ENCODE data around the gene PRPF38B.
A peak's percentile ranks its signal among the peaks of the same experiment; 100 is the strongest.
"Not testable (repeated sequence)": the region's sequence is repeated elsewhere in the genome, so short reads cannot be mapped to it uniquely, and the experiment has no call there.

Gene PRPF38B

GRCh38 chr1:108679586-108680213 is 12.4 kb upstream of the PRPF38B start:
- peak overlapping the region; percentile 3 for H2AFZ ChIP-seq (ENCODE audit: low read depth, low read length, severe bottlenecking)
- H3K36me3 ChIP-seq (ENCODE audit: low read length): no peaks in the 10 kb centered on the region
- no peaks in the 10 kb centered on the region for H4K20me1 ChIP-seq (ENCODE audit: low read depth, low read length)
- H3K9ac ChIP-seq (ENCODE audit: low read length): no peak overlapping the region
- peak overlapping the region; percentile 9 for H3K4me2 ChIP-seq (ENCODE audit: low read depth, low read length, poor library complexity, severe bottlenecking)
- no peaks in the 10 kb centered on the region for H3F3A ChIP-seq (ENCODE audit: insufficient read depth)
- no peaks in the 10 kb centered on the region for H3K79me2 ChIP-seq (ENCODE audit: insufficient read depth, low read length)
- no peaks in the 10 kb centered on the region for H3K9me3 ChIP-seq (ENCODE audit: insufficient read depth, low read length)
- no peak for TF ChIP-seq EZH2phosphoT487 (conservative IDR thresholded peaks at IDR 0.05; ENCODE audit: low read length)
- TF ChIP-seq, protein P1, sequence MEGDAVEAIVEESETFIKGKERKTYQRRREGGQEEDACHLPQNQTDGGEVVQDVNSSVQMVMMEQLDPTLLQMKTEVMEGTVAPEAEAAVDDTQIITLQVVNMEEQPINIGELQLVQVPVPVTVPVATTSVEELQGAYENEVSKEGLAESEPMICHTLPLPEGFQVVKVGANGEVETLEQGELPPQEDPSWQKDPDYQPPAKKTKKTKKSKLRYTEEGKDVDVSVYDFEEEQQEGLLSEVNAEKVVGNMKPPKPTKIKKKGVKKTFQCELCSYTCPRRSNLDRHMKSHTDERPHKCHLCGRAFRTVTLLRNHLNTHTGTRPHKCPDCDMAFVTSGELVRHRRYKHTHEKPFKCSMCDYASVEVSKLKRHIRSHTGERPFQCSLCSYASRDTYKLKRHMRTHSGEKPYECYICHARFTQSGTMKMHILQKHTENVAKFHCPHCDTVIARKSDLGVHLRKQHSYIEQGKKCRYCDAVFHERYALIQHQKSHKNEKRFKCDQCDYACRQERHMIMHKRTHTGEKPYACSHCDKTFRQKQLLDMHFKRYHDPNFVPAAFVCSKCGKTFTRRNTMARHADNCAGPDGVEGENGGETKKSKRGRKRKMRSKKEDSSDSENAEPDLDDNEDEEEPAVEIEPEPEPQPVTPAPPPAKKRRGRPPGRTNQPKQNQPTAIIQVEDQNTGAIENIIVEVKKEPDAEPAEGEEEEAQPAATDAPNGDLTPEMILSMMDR (IDR thresholded peaks at IDR 0.05; ENCODE audit: insufficient read depth, low read length, poor library complexity, severe bottlenecking): no peak
- no peak overlapping the region for H3K4me3 ChIP-seq (ENCODE audit: insufficient read depth, low read length, poor library complexity, severe bottlenecking)
- no peaks in the 10 kb centered on the region for H3K27me3 ChIP-seq (ENCODE audit: low read length)
- no peaks in the 10 kb centered on the region for H3K9me2 ChIP-seq (replicated peaks; ENCODE audit: insufficient read depth, low read length)
- H3K27ac ChIP-seq (ENCODE audit: low read depth, low read length): no peak overlapping the region

GRCh38 chr1:108681701-108682100 is 10.4 kb upstream of the PRPF38B start:
- not testable (repeated sequence) for H2AFZ ChIP-seq (ENCODE audit: low read depth, low read length, severe bottlenecking); H4K20me1 ChIP-seq (ENCODE audit: low read depth, low read length); H3K79me2 ChIP-seq (ENCODE audit: insufficient read depth, low read length); H3K9ac ChIP-seq (ENCODE audit: low read length); H3K27ac ChIP-seq (ENCODE audit: low read depth, low read length); H3K9me3 ChIP-seq (ENCODE audit: insufficient read depth, low read length); H3F3A ChIP-seq (ENCODE audit: insufficient read depth); H3K27me3 ChIP-seq (ENCODE audit: low read length); H3K36me3 ChIP-seq (ENCODE audit: low read length); H3K4me3 ChIP-seq (ENCODE audit: insufficient read depth, low read length, poor library complexity, severe bottlenecking); H3K9me2 ChIP-seq (replicated peaks; ENCODE audit: insufficient read depth, low read length); H3K4me2 ChIP-seq (ENCODE audit: low read depth, low read length, poor library complexity, severe bottlenecking)

- H3K9me2 ChIP-seq (replicated peaks; ENCODE audit: insufficient read depth, low read length): no peaks in the 10 kb centered on the region
- TF ChIP-seq, protein P1 (IDR thresholded peaks at IDR 0.05; ENCODE audit: insufficient read depth, low read length, poor library complexity, severe bottlenecking): no peak
- no peak for TF ChIP-seq EZH2phosphoT487 (conservative IDR thresholded peaks at IDR 0.05; ENCODE audit: low read length)
- H2AFZ ChIP-seq (ENCODE audit: low read depth, low read length, severe bottlenecking): no peak overlapping the region
- H3K4me2 ChIP-seq (ENCODE audit: low read depth, low read length, poor library complexity, severe bottlenecking): no peak overlapping the region
- H3K27me3 ChIP-seq (ENCODE audit: low read length): no peaks in the 10 kb centered on the region
- H3K79me2 ChIP-seq (ENCODE audit: insufficient read depth, low read length): no peaks in the 10 kb centered on the region
- no peaks in the 10 kb centered on the region for H4K20me1 ChIP-seq (ENCODE audit: low read depth, low read length)
- H3K9me3 ChIP-seq (ENCODE audit: insufficient read depth, low read length): no peaks in the 10 kb centered on the region
- H3F3A ChIP-seq (ENCODE audit: insufficient read depth): no peaks in the 10 kb centered on the region
- H3K36me3 ChIP-seq (ENCODE audit: low read length): no peaks in the 10 kb centered on the region
- no peak overlapping the region for H3K9ac ChIP-seq (ENCODE audit: low read length)
- H3K4me3 ChIP-seq (ENCODE audit: insufficient read depth, low read length, poor library complexity, severe bottlenecking): no peak overlapping the region
- H3K27ac ChIP-seq (ENCODE audit: low read depth, low read length): no peak overlapping the region
Observed at GRCh38 chr1:108685529-108685928, 6.6 kb upstream of the PRPF38B start.

GRCh38 chr1:108686614-108687313 is 5.3 kb upstream of the PRPF38B start:
- no peak overlapping the region for H3K27ac ChIP-seq (ENCODE audit: low read depth, low read length)
- no peaks in the 10 kb centered on the region for H4K20me1 ChIP-seq (ENCODE audit: low read depth, low read length)
- H3K4me3 ChIP-seq (ENCODE audit: insufficient read depth, low read length, poor library complexity, severe bottlenecking): no peak overlapping the region
- H2AFZ ChIP-seq (ENCODE audit: low read depth, low read length, severe bottlenecking): no peak overlapping the region
- no peak overlapping the region for H3K9ac ChIP-seq (ENCODE audit: low read length)
- no peaks in the 10 kb centered on the region for H3F3A ChIP-seq (ENCODE audit: insufficient read depth)
- no peaks in the 10 kb centered on the region for H3K9me3 ChIP-seq (ENCODE audit: insufficient read depth, low read length)
- TF ChIP-seq EZH2phosphoT487 (conservative IDR thresholded peaks at IDR 0.05; ENCODE audit: low read length): no peak
- TF ChIP-seq, protein P1 (IDR thresholded peaks at IDR 0.05; ENCODE audit: insufficient read depth, low read length, poor library complexity, severe bottlenecking): no peak
- H3K4me2 ChIP-seq (ENCODE audit: low read depth, low read length, poor library complexity, severe bottlenecking): no peak overlapping the region
- H3K27me3 ChIP-seq (ENCODE audit: low read length): no peaks in the 10 kb centered on the region
- H3K79me2 ChIP-seq (ENCODE audit: insufficient read depth, low read length): 0 out of 2 replicates have a peak, but pooled peaks cover 7% of the 10 kb centered on the region
- no peaks in the 10 kb centered on the region for H3K9me2 ChIP-seq (replicated peaks; ENCODE audit: insufficient read depth, low read length)
- H3K36me3 ChIP-seq (ENCODE audit: low read length): no peaks in the 10 kb centered on the region

All from SU-DHL-6 (cell line).